ENCODE results near the gene FBXW5.

The FBXW5 gene

DNA sequence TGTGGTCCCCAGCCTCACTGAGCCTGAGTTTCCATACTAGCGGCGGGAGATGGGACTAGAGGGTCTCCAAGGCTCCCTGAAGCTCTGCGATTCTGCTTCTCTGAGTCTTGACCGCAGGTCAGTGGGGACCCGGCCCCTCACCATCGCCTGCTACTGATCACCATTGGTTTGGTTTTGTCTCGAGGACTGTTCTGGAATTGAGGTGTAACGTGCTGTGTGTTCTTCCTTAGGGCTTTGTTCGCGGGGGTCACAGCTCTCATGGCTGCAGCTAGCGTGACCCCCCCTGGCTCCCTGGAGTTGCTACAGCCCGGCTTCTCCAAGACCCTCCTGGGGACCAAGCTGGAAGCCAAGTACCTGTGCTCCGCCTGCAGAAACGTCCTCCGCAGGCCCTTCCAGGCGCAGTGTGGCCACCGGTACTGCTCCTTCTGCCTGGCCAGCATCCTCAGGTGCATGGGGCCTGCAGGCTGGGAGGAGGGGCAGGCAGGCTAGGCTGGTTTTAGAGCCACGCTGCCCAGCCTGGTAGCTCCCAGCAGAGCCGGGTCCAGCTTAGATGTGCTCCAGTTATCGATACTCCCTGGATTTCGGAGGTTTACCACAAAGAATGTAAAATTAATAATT is 45.9 kb downstream of the FBXW5 start:
- peak overlapping the region; percentile 15; the same call in 1 of the 2 replicates for H3K27ac ChIP-seq
- TF ChIP-seq, protein P1, sequence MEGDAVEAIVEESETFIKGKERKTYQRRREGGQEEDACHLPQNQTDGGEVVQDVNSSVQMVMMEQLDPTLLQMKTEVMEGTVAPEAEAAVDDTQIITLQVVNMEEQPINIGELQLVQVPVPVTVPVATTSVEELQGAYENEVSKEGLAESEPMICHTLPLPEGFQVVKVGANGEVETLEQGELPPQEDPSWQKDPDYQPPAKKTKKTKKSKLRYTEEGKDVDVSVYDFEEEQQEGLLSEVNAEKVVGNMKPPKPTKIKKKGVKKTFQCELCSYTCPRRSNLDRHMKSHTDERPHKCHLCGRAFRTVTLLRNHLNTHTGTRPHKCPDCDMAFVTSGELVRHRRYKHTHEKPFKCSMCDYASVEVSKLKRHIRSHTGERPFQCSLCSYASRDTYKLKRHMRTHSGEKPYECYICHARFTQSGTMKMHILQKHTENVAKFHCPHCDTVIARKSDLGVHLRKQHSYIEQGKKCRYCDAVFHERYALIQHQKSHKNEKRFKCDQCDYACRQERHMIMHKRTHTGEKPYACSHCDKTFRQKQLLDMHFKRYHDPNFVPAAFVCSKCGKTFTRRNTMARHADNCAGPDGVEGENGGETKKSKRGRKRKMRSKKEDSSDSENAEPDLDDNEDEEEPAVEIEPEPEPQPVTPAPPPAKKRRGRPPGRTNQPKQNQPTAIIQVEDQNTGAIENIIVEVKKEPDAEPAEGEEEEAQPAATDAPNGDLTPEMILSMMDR (conservative IDR thresholded peaks at IDR 0.05) = no peak

DNA sequence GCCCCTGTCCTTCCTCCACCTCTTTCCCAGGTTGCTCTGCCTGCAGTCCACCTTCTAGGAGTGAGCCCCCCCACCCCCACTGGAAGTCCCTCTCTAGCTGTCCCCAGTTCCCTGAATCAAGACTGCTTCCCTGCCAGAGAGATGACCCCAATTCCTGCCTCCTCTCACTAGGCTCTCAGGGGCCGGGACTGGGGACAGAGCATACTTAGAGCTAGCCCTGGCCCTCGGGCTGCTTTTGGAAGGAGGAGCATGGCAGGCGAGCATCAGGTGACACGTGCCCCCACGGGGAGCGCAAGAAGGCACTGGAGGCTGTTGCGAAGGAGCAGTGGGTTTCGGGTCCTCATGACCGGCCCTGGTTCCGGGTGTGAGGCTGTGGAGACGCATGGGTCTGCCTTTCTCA is 48.5 kb downstream of the FBXW5 start:
- TF ChIP-seq, protein P1 (conservative IDR thresholded peaks at IDR 0.05) = no peak
- peak overlapping the region; percentile 1; the same call in 1 of the 2 replicates for H3K27ac ChIP-seq

DNA sequence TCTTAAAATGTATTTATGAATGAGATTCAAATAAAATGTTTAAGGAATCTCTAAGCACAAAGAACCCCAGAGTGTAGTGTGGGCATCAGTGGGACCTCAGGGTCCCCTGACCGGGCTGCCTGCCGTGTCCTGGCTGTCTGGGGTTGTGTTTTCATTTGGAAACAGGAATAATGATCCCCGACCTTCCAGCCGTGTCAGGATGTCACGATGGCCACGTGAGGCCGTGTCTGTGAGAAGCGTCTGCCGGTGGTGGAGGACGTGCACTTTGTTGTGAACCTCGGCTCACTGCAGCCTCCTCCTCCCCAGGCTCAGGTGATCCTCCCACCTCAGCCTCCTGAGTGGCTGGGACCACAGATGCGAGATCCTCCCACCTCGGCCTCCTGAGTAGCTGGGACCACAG is 53.9 kb downstream of the FBXW5 start:
- no peak overlapping the region for H3K27ac ChIP-seq
- TF ChIP-seq, protein P1 (conservative IDR thresholded peaks at IDR 0.05) = no peak
